ENCODE results near the gene GADD45A. TPM values are rescaled to one million over a fixed set of nuclear protein-coding genes. Genes with fewer than 3 reads are reported as not detected.

The GADD45A gene
- total and polyA plus RNA-seq, 9 of the 15 experiments (the other 6 are each of a cell fraction or from before 2014, with no cell fraction given), result 21.3 to 156 (median 62.1) TPM

- TF ChIP-seq ELK3 (CRISPR knock-in tag; IDR thresholded peaks at IDR 0.05), result no peak
- TF ChIP-seq SP1 (CRISPR knock-in tag; IDR thresholded peaks at IDR 0.05), result no peak
- TF ChIP-seq ARID1B (IDR thresholded peaks at IDR 0.05), result peak; percentile 69
- TF ChIP-seq FOXK1 (CRISPR knock-in tag; IDR thresholded peaks at IDR 0.05; ENCODE audit: borderline replicate concordance), result no peak
- TF ChIP-seq MAFF (IDR thresholded peaks at IDR 0.05; ENCODE audit: low read length), result no peak
- TF ChIP-seq MLLT1 (IDR thresholded peaks at IDR 0.05), result peak; percentile 85 to 88
- TF ChIP-seq POLR2G (IDR thresholded peaks at IDR 0.05; ENCODE audit: low read depth, low read length), result peak; percentile 15; the same call in 1 of the 2 replicates
- no peak for TF ChIP-seq ZNF12 (CRISPR knock-in tag; IDR thresholded peaks at IDR 0.05)
- no peak for TF ChIP-seq ZNF717 (CRISPR knock-in tag; IDR thresholded peaks at IDR 0.05)
- peak; percentile 11 for TF ChIP-seq MEIS2 (IDR thresholded peaks at IDR 0.05; ENCODE audit: partially characterized antibody)
- 0 out of 2 replicates have a peak, but pooled peaks have one; percentile 16 for TF ChIP-seq NFIC (IDR thresholded peaks at IDR 0.05)
- TF ChIP-seq, protein P1, sequence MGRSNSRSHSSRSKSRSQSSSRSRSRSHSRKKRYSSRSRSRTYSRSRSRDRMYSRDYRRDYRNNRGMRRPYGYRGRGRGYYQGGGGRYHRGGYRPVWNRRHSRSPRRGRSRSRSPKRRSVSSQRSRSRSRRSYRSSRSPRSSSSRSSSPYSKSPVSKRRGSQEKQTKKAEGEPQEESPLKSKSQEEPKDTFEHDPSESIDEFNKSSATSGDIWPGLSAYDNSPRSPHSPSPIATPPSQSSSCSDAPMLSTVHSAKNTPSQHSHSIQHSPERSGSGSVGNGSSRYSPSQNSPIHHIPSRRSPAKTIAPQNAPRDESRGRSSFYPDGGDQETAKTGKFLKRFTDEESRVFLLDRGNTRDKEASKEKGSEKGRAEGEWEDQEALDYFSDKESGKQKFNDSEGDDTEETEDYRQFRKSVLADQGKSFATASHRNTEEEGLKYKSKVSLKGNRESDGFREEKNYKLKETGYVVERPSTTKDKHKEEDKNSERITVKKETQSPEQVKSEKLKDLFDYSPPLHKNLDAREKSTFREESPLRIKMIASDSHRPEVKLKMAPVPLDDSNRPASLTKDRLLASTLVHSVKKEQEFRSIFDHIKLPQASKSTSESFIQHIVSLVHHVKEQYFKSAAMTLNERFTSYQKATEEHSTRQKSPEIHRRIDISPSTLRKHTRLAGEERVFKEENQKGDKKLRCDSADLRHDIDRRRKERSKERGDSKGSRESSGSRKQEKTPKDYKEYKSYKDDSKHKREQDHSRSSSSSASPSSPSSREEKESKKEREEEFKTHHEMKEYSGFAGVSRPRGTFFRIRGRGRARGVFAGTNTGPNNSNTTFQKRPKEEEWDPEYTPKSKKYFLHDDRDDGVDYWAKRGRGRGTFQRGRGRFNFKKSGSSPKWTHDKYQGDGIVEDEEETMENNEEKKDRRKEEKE (IDR thresholded peaks at IDR 0.05; ENCODE audit: borderline replicate concordance in 1 of 2, control insufficient read depth in 1 of 2, low read depth in 2 of 2, low read length in 1 of 2), result no peak
- no peak for TF ChIP-seq PCBP1 (IDR thresholded peaks at IDR 0.05; ENCODE audit: low read depth, low read length, poor library complexity, severe bottlenecking)
- no peak for TF ChIP-seq PATZ1 (CRISPR knock-in tag; IDR thresholded peaks at IDR 0.05; ENCODE audit: borderline replicate concordance)
- peak; percentile 49; the same call in 1 of the 2 replicates for TF ChIP-seq SMARCE1 (IDR thresholded peaks at IDR 0.05)
- no peak for TF ChIP-seq HNRNPK (IDR thresholded peaks at IDR 0.05; ENCODE audit: low read depth, low read length, poor library complexity, severe bottlenecking)
- peak; percentile 16; the same call in 1 of the 2 replicates for TF ChIP-seq TOE1 (IDR thresholded peaks at IDR 0.05; ENCODE audit: borderline replicate concordance)
- no peak for TF ChIP-seq TOE1 (CRISPR knock-in tag; IDR thresholded peaks at IDR 0.05; ENCODE audit: borderline replicate concordance, low read depth)
- TF ChIP-seq SMAD4 (CRISPR knock-in tag; conservative IDR thresholded peaks at IDR 0.05), result no peak
- TF ChIP-seq TAF9B (IDR thresholded peaks at IDR 0.05; ENCODE audit: partially characterized antibody), result peak; percentile 50
- TF ChIP-seq TAL1 (IDR thresholded peaks at IDR 0.05), result 0 out of 2 replicates have a peak, but pooled peaks have one; percentile 34
- no peak for TF ChIP-seq ASH1L (IDR thresholded peaks at IDR 0.05; ENCODE audit: borderline replicate concordance, low read depth, partially characterized antibody)
Measured at GRCh38 chr1:67687649-67688048, 2.6 kb downstream of the GADD45A start (continued).
